Ishikawa (cell line): ENCODE results near the gene WDR86.

Source experiments
- CREB1 ChIP-seq: IDR thresholded peaks from 2 replicates; pipeline ENCODE4 v1.6.1; 2012; ENCODE audit warnings: low read depth
- NFIC ChIP-seq: IDR thresholded peaks from 2 replicates; pipeline ENCODE4 v1.6.1; 2012
- RAD21 ChIP-seq: IDR thresholded peaks from 2 replicates; pipeline ENCODE4 v1.6.1; 2012; ENCODE audit warnings: low read depth
- YY1 ChIP-seq: IDR thresholded peaks from 2 replicates; pipeline ENCODE4 v1.6.1; 2012; ENCODE audit warnings: low read depth
- TF ChIP-seq, protein P1 (sequence below): IDR thresholded peaks from 2 replicates; pipeline ENCODE4 v1.6.1; 2012; ENCODE audit warnings: low read depth, mild to moderate bottlenecking

DNA sequence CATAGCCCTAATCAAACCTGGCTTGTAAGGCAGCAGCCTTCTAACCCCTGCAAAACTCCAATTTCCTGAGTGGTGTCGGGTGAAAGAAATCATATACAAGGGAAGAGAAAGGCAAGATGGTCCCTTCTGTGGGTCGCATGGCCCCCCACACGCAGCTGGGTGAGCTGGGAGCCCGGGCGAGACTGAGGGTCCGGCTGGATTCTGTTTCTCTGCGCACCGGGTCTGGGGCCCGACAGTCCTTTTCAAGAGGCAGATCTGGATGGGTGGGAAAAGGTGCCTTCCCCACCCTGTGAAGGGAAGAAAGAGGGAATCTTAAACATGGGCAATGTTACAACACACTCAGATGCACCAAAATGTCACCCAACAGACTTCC lies 18.5 kb downstream of the WDR86 start:
- TF ChIP-seq NFIC: no peak
- no peak for TF ChIP-seq RAD21
- TF ChIP-seq, protein P1, sequence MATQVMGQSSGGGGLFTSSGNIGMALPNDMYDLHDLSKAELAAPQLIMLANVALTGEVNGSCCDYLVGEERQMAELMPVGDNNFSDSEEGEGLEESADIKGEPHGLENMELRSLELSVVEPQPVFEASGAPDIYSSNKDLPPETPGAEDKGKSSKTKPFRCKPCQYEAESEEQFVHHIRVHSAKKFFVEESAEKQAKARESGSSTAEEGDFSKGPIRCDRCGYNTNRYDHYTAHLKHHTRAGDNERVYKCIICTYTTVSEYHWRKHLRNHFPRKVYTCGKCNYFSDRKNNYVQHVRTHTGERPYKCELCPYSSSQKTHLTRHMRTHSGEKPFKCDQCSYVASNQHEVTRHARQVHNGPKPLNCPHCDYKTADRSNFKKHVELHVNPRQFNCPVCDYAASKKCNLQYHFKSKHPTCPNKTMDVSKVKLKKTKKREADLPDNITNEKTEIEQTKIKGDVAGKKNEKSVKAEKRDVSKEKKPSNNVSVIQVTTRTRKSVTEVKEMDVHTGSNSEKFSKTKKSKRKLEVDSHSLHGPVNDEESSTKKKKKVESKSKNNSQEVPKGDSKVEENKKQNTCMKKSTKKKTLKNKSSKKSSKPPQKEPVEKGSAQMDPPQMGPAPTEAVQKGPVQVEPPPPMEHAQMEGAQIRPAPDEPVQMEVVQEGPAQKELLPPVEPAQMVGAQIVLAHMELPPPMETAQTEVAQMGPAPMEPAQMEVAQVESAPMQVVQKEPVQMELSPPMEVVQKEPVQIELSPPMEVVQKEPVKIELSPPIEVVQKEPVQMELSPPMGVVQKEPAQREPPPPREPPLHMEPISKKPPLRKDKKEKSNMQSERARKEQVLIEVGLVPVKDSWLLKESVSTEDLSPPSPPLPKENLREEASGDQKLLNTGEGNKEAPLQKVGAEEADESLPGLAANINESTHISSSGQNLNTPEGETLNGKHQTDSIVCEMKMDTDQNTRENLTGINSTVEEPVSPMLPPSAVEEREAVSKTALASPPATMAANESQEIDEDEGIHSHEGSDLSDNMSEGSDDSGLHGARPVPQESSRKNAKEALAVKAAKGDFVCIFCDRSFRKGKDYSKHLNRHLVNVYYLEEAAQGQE: no peak
- TF ChIP-seq CREB1: no peak
- TF ChIP-seq YY1: no peak
